ENCODE data around the gene FZD8.
A peak's percentile ranks its signal among the peaks of the same experiment; 100 is the strongest.

Gene FZD8

GRCh38 chr10:35667971-35668370 is 25.9 kb upstream of the FZD8 start:
- no peaks in the 10 kb centered on the region for H3K79me2 ChIP-seq (ENCODE audit: control insufficient read depth, insufficient read depth, low read length, unreplicated experiment)
- no peaks in the 10 kb centered on the region for H3K4me1 ChIP-seq (ENCODE audit: control insufficient read depth, insufficient read depth, low read length, unreplicated experiment)
- H3K27me3 ChIP-seq (ENCODE audit: insufficient read depth, low read length) = peaks cover 5% of the 10 kb centered on the region
- H3K36me3 ChIP-seq (ENCODE audit: insufficient read depth, low read length) = no peaks in the 10 kb centered on the region
- no peak overlapping the region for H2AFZ ChIP-seq (ENCODE audit: low read length, unreplicated experiment)
- no peak overlapping the region for H3K27ac ChIP-seq (ENCODE audit: low read depth, low read length)
- H3K4me3 ChIP-seq (ENCODE audit: low read depth, low read length) = no peak overlapping the region

- Histone ChIP-seq H3K27ac (ENCODE audit: low read depth, low read length) (no peak overlapping the region), H3K27me3 (ENCODE audit: insufficient read depth, low read length) (peaks cover 4% of the 10 kb centered on the region), H3K36me3 (ENCODE audit: insufficient read depth, low read length) (no peaks in the 10 kb centered on the region), H3K4me1 (ENCODE audit: control insufficient read depth, insufficient read depth, low read length, unreplicated experiment) (no peaks in the 10 kb centered on the region), H2AFZ (ENCODE audit: low read length, unreplicated experiment) (no peak overlapping the region), H3K4me3 (ENCODE audit: low read depth, low read length) (no peak overlapping the region), H3K79me2 (ENCODE audit: control insufficient read depth, insufficient read depth, low read length, unreplicated experiment) (no peaks in the 10 kb centered on the region)
These were observed 25.3 kb upstream of the FZD8 start for GRCh38 chr10:35667270-35667889.

GRCh38 chr10:35661236-35661635 is 19.1 kb upstream of the FZD8 start:
- H3K27me3 ChIP-seq (ENCODE audit: insufficient read depth, low read length) = peaks cover 7% of the 10 kb centered on the region

GRCh38 chr10:35659456-35659855 is 17.4 kb upstream of the FZD8 start:
- H3K27me3 ChIP-seq (ENCODE audit: insufficient read depth, low read length) = peaks cover 7% of the 10 kb centered on the region
- H3K4me1 ChIP-seq (ENCODE audit: control insufficient read depth, insufficient read depth, low read length, unreplicated experiment) = no peaks in the 10 kb centered on the region
- no peak overlapping the region for H3K4me3 ChIP-seq (ENCODE audit: low read depth, low read length)
- no peaks in the 10 kb centered on the region for H3K79me2 ChIP-seq (ENCODE audit: control insufficient read depth, insufficient read depth, low read length, unreplicated experiment)
- no peak overlapping the region for H3K27ac ChIP-seq (ENCODE audit: low read depth, low read length)
- H3K36me3 ChIP-seq (ENCODE audit: insufficient read depth, low read length) = no peaks in the 10 kb centered on the region
- H2AFZ ChIP-seq (ENCODE audit: low read length, unreplicated experiment) = no peak overlapping the region

More at GRCh38 chr10:35661236-35661635, 19.1 kb upstream of the FZD8 start:
- Histone ChIP-seq H3K79me2 (ENCODE audit: control insufficient read depth, insufficient read depth, low read length, unreplicated experiment) (no peaks in the 10 kb centered on the region), H3K27ac (ENCODE audit: low read depth, low read length) (no peak overlapping the region), H3K4me3 (ENCODE audit: low read depth, low read length) (no peak overlapping the region), H3K4me1 (ENCODE audit: control insufficient read depth, insufficient read depth, low read length, unreplicated experiment) (no peaks in the 10 kb centered on the region), H3K36me3 (ENCODE audit: insufficient read depth, low read length) (no peaks in the 10 kb centered on the region), H2AFZ (ENCODE audit: low read length, unreplicated experiment) (no peak overlapping the region)

GRCh38 chr10:35657621-35658020 is 15.5 kb upstream of the FZD8 start:
- H3K27me3 ChIP-seq (ENCODE audit: insufficient read depth, low read length) = 0 out of 2 replicates have a peak, but pooled peaks cover 6% of the 10 kb centered on the region
- H3K79me2 ChIP-seq (ENCODE audit: control insufficient read depth, insufficient read depth, low read length, unreplicated experiment) = no peaks in the 10 kb centered on the region
- no peak overlapping the region for H3K4me3 ChIP-seq (ENCODE audit: low read depth, low read length)
- no peak overlapping the region for H3K27ac ChIP-seq (ENCODE audit: low read depth, low read length)
- no peak overlapping the region for H2AFZ ChIP-seq (ENCODE audit: low read length, unreplicated experiment)
- H3K36me3 ChIP-seq (ENCODE audit: insufficient read depth, low read length) = no peaks in the 10 kb centered on the region
- H3K4me1 ChIP-seq (ENCODE audit: control insufficient read depth, insufficient read depth, low read length, unreplicated experiment) = no peaks in the 10 kb centered on the region

- no peak overlapping the region for H3K4me3 ChIP-seq (ENCODE audit: low read depth, low read length)
- H3K27ac ChIP-seq (ENCODE audit: low read depth, low read length) = no peak overlapping the region
- H3K79me2 ChIP-seq (ENCODE audit: control insufficient read depth, insufficient read depth, low read length, unreplicated experiment) = no peaks in the 10 kb centered on the region
- no peaks in the 10 kb centered on the region for H3K36me3 ChIP-seq (ENCODE audit: insufficient read depth, low read length)
- H3K4me1 ChIP-seq (ENCODE audit: control insufficient read depth, insufficient read depth, low read length, unreplicated experiment) = no peaks in the 10 kb centered on the region
- H2AFZ ChIP-seq (ENCODE audit: low read length, unreplicated experiment) = no peak overlapping the region
- peaks cover 14% of the 10 kb centered on the region for H3K27me3 ChIP-seq (ENCODE audit: insufficient read depth, low read length)
These were observed 10.7 kb upstream of the FZD8 start for GRCh38 chr10:35652824-35653223.

GRCh38 chr10:35650894-35651293 is 8.8 kb upstream of the FZD8 start:
- H3K27me3 ChIP-seq (ENCODE audit: insufficient read depth, low read length) = peaks cover 11% of the 10 kb centered on the region
- no peak overlapping the region for H3K27ac ChIP-seq (ENCODE audit: low read depth, low read length)
- no peak overlapping the region for H2AFZ ChIP-seq (ENCODE audit: low read length, unreplicated experiment)
- H3K4me3 ChIP-seq (ENCODE audit: low read depth, low read length) = no peak overlapping the region
- H3K79me2 ChIP-seq (ENCODE audit: control insufficient read depth, insufficient read depth, low read length, unreplicated experiment) = no peaks in the 10 kb centered on the region
- H3K36me3 ChIP-seq (ENCODE audit: insufficient read depth, low read length) = no peaks in the 10 kb centered on the region
- H3K4me1 ChIP-seq (ENCODE audit: control insufficient read depth, insufficient read depth, low read length, unreplicated experiment) = no peaks in the 10 kb centered on the region

- Histone ChIP-seq H3K79me2 (ENCODE audit: control insufficient read depth, insufficient read depth, low read length, unreplicated experiment) (no peaks in the 10 kb centered on the region), H2AFZ (ENCODE audit: low read length, unreplicated experiment) (peak overlapping the region; percentile 97), H3K4me1 (ENCODE audit: control insufficient read depth, insufficient read depth, low read length, unreplicated experiment) (no peaks in the 10 kb centered on the region), H3K4me3 (ENCODE audit: low read depth, low read length) (peak overlapping the region; percentile 93), H3K27me3 (ENCODE audit: insufficient read depth, low read length) (no peaks in the 10 kb centered on the region), H3K36me3 (ENCODE audit: insufficient read depth, low read length) (no peaks in the 10 kb centered on the region), H3K27ac (ENCODE audit: low read depth, low read length) (no peak overlapping the region)
These were observed 2.2 kb upstream of the FZD8 start for GRCh38 chr10:35644050-35644950.

GRCh38 chr10:35643151-35644049 is 1.3 kb upstream of the FZD8 start:
- no peaks in the 10 kb centered on the region for H3K27me3 ChIP-seq (ENCODE audit: insufficient read depth, low read length)
- H3K79me2 ChIP-seq (ENCODE audit: control insufficient read depth, insufficient read depth, low read length, unreplicated experiment) = no peaks in the 10 kb centered on the region
- H3K4me1 ChIP-seq (ENCODE audit: control insufficient read depth, insufficient read depth, low read length, unreplicated experiment) = no peaks in the 10 kb centered on the region
- H2AFZ ChIP-seq (ENCODE audit: low read length, unreplicated experiment) = peak overlapping the region; percentile 97
- peak overlapping the region; percentile 93 for H3K4me3 ChIP-seq (ENCODE audit: low read depth, low read length)
- no peaks in the 10 kb centered on the region for H3K36me3 ChIP-seq (ENCODE audit: insufficient read depth, low read length)
- no peak overlapping the region for H3K27ac ChIP-seq (ENCODE audit: low read depth, low read length)

- Histone ChIP-seq H3K4me3 (ENCODE audit: low read depth, low read length) (peak overlapping the region; percentile 93), H2AFZ (ENCODE audit: low read length, unreplicated experiment) (peak overlapping the region; percentile 97), H3K27me3 (ENCODE audit: insufficient read depth, low read length) (no peaks in the 10 kb centered on the region), H3K79me2 (ENCODE audit: control insufficient read depth, insufficient read depth, low read length, unreplicated experiment) (no peaks in the 10 kb centered on the region), H3K27ac (ENCODE audit: low read depth, low read length) (no peak overlapping the region), H3K4me1 (ENCODE audit: control insufficient read depth, insufficient read depth, low read length, unreplicated experiment) (no peaks in the 10 kb centered on the region), H3K36me3 (ENCODE audit: insufficient read depth, low read length) (no peaks in the 10 kb centered on the region)
These were observed 658 bp upstream of the FZD8 start for GRCh38 chr10:35642793-35643114.
